CD4-positive, alpha-beta T cell (primary cell): ENCODE results near the gene PLEKHG1. TPM values are rescaled to one million over a fixed set of nuclear protein-coding genes. Genes with fewer than 3 reads are reported as not detected.

ENCODE experiments used
- ATAC-seq: fragments of 200-7000 bp; cut with Tn5 transposase; one replicate; pipeline ENCODE4 v1.10.0; 2022; ENCODE audit warnings: mild to moderate bottlenecking; ENCODE audit not compliant: poor library complexity
- CTCF ChIA-PET: fragments of 350-600 bp; sonication (Branson Sonifier 250); formaldehyde crosslinking; loops from one replicate; lab custom pipeline; 2021; ENCODE audit warnings: antibody characterized with exemption, inconsistent platforms; lab: Charles Lee
- POLR2A ChIA-PET: fragments of 350-600 bp; sonication (Branson Sonifier 250); formaldehyde crosslinking; loops from one replicate; lab custom pipeline; 2021; ENCODE audit warnings: antibody characterized with exemption, inconsistent platforms; lab: Charles Lee
- DNase-seq, 14 experiments: peaks; one replicate each; pipeline ENCODE4 v3.0.0-alpha.2; 2013 to 2020; ENCODE audit warnings: mixed read lengths in 2 of 14
- H3K27ac ChIP-seq, 2 donors: one replicate each; pipeline versions ENCODE4 v1.5.1 to v1.7.0; 2013; ENCODE audit warnings: low read length in 2 of 2, low read depth in 1 of 2, mild to moderate bottlenecking in 1 of 2
- H3K27me3 ChIP-seq, 2 experiments: 1 replicate in 1 of 2; 2 replicates in 1 of 2; pipeline versions ENCODE4 v1.6.1 to v1.7.0; 2013; ENCODE audit warnings: low read length in 2 of 2, control low read depth in 1 of 2, mild to moderate bottlenecking in 1 of 2, moderate library complexity in 1 of 2; ENCODE audit not compliant: insufficient read depth in 2 of 2, control insufficient read depth in 1 of 2
- H3K36me3 ChIP-seq: one replicate; pipeline ENCODE4 v1.6.1; 2013; ENCODE audit warnings: low read length, control low read depth; ENCODE audit not compliant: insufficient read depth
- H3K4me1 ChIP-seq: one replicate; pipeline ENCODE4 v1.6.1; 2013; ENCODE audit warnings: low read length, control low read depth; ENCODE audit not compliant: insufficient read depth
- H3K4me3 ChIP-seq: one replicate; pipeline ENCODE4 v1.5.1; 2013; ENCODE audit warnings: mild to moderate bottlenecking, low read length, moderate library complexity
- H3K9me3 ChIP-seq, 2 experiments: 1 replicate in 1 of 2; 2 replicates in 1 of 2; pipeline versions ENCODE4 v1.6.1 to v1.7.0; 2013; ENCODE audit warnings: low read length in 2 of 2, mild to moderate bottlenecking in 2 of 2, control low read depth in 1 of 2, moderate library complexity in 1 of 2; ENCODE audit not compliant: control insufficient read depth in 1 of 2, insufficient read depth in 1 of 2
- H3K27ac Mint-ChIP-seq: one replicate; pipeline ENCODE4 v1.8.0; 2020; ENCODE audit warnings: mixed read lengths
- H3K27me3 Mint-ChIP-seq: one replicate; pipeline ENCODE4 v1.8.0; 2021; ENCODE audit warnings: mixed read lengths
- H3K36me3 Mint-ChIP-seq: one replicate; pipeline ENCODE4 v1.8.0; 2021; ENCODE audit warnings: low read depth, mixed read lengths
- H3K4me1 Mint-ChIP-seq: one replicate; pipeline ENCODE4 v1.8.0; 2021; ENCODE audit warnings: low read depth, mixed read lengths
- H3K4me3 Mint-ChIP-seq: one replicate; pipeline ENCODE4 v1.8.0; 2020; ENCODE audit warnings: mild to moderate bottlenecking, mixed read lengths
- H3K9me3 Mint-ChIP-seq: one replicate; pipeline ENCODE4 v1.8.0; 2020; ENCODE audit warnings: mixed read lengths
- CTCF ChIP-seq: fragments of 200-600 bp; IDR thresholded peaks from one replicate; pipeline ENCODE4 v1.8.0; 2022; ENCODE audit warnings: antibody characterized with exemption, mild to moderate bottlenecking
- intact Hi-C, 2 experiments: fragments of 100-400 bp; cut with DNase I in 1 of 2; cut with micrococcal nuclease in 1 of 2; formaldehyde crosslinking; loops; one replicate each; pipeline versions ENCODE4 v1.15.1 to v1.9.0; 2023 to 2025; cut with DNase I, micrococcal nuclease
- total RNA-seq, 174 experiments: library from RNA in 2 of 174; stranded (reverse) in 2 of 174; gene quantifications; one replicate each; pipeline ENCODE4 v1.2.3 and lab custom pipeline; 2021 to 2026

PLEKHG1 gene
- total RNA-seq, 2 experiments from 2014 or later: 1.5 to 1.8 TPM

DNA sequence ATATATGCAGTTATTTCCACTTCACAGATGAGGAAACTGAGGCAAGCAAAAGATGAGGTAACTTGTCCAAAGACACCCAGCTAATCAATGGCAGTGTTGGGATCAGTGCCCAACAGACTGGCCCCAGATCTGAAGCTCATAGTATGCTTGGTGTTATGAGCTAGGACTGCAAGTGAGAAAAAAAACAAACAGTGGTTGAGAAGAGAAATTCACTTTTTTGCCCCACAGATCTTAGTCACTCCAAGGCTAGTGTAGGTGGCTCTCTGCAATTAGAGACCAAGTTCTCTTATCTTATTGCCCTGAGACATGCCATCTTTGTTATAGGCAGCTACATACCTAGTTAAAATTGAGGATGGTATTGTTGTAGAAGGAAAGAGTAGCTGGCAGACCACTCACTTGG, 16.3 kb downstream of the PLEKHG1 start:
- Histone ChIP-seq H3K9me3 (no peaks in the 10 kb centered on the region), H3K4me1 (no peaks in the 10 kb centered on the region), H3K4me3 (no peak overlapping the region), H3K36me3 (no peaks in the 10 kb centered on the region), H3K27ac (no peak overlapping the region), H3K27me3 (no peaks in the 10 kb centered on the region)
- no peaks in the 10 kb centered on the region for H3K9me3 Mint-ChIP-seq
- H3K27ac Mint-ChIP-seq: no peak overlapping the region
- DNase-seq: no peak
- no peak for TF ChIP-seq CTCF
- intact Hi-C loops: no loop called here
- no peak overlapping the region for H3K4me3 Mint-ChIP-seq
- peaks cover 3% of the 10 kb centered on the region for H3K27me3 Mint-ChIP-seq
- no peaks in the 10 kb centered on the region for H3K4me1 Mint-ChIP-seq
- ChIA-PET CTCF (no interaction called here), POLR2A (no interaction called here)
- H3K36me3 Mint-ChIP-seq: no peaks in the 10 kb centered on the region
- ATAC-seq: no peak

DNA sequence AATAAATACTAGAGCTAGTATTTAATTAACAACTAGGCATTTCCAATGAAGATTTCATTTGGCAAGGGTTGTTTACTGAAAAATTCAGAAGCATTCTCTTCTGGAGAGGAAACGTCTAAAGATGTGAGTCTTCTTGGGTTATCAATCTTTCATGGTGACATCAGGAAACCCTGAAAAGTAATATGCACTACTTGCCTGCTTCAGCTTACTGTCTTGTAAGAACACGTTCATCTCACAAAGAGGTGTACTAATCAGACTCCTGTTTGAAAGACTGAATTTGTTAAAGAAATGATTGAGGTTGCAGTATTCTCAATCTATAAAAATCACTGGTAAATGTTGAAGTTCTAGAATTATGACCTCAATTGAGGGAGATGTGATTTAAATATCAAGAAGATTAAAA, 16.9 kb downstream of the PLEKHG1 start:
- Histone ChIP-seq H3K27me3 (no peaks in the 10 kb centered on the region), H3K4me3 (no peak overlapping the region), H3K36me3 (no peaks in the 10 kb centered on the region), H3K4me1 (no peaks in the 10 kb centered on the region), H3K9me3 (no peaks in the 10 kb centered on the region), H3K27ac (no peak overlapping the region)
- Mint-ChIP-seq H3K27me3 (no peaks in the 10 kb centered on the region), H3K4me1 (no peaks in the 10 kb centered on the region), H3K36me3 (no peaks in the 10 kb centered on the region), H3K27ac (no peak overlapping the region), H3K4me3 (no peak overlapping the region), H3K9me3 (no peaks in the 10 kb centered on the region)
- DNase-seq (no peak), ATAC-seq (no peak)
- TF ChIP-seq CTCF: no peak
- ChIA-PET POLR2A (no interaction called here), CTCF (no interaction called here)
- intact Hi-C loops: no loop called here

DNA sequence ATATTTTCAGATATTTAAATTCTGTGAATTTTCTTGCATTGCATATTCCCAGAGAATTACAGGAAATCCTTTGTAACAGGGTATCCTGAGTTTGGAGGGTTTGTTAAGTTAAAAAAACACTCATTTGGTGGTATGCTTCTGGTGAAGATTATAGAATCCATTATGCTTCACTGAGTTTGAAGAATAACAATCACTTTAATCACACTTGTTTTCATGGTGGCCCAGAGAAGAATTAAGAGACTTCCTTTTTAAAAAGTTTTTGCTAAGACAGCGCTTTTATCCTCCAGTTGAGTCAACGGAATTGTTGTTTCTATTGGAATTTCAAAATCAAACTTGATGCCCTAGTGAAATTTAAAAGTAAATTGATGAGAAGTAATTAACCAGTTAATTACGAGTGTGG, 17.4 kb downstream of the PLEKHG1 start:
- Histone ChIP-seq H3K4me1 (no peaks in the 10 kb centered on the region), H3K36me3 (no peaks in the 10 kb centered on the region), H3K9me3 (no peaks in the 10 kb centered on the region), H3K27me3 (no peaks in the 10 kb centered on the region), H3K4me3 (no peak overlapping the region), H3K27ac (no peak overlapping the region)
- Mint-ChIP-seq H3K4me1 (no peaks in the 10 kb centered on the region), H3K4me3 (no peak overlapping the region), H3K27ac (no peak overlapping the region), H3K36me3 (no peaks in the 10 kb centered on the region), H3K27me3 (no peaks in the 10 kb centered on the region), H3K9me3 (no peaks in the 10 kb centered on the region)
- DNase-seq (no peak), ATAC-seq (no peak)
- intact Hi-C loops: no loop called here
- no peak for TF ChIP-seq CTCF
- POLR2A ChIA-PET: no interaction called here
- CTCF ChIA-PET: interaction anchor here (0.9 to 1.3 kb wide), 2 partner anchors 9 to 10 kb away, joined by 3 read pairs; no protein-coding TSS in a partner anchor
